Upper lobe of right lung (tissue), 1 donor: Measurements from ENCODE around the gene C9orf72. TPM values are rescaled to one million over a fixed set of nuclear protein-coding genes. Genes with fewer than 3 reads are reported as not detected.

Experiments
- ATAC-seq: fragments of 200-7000 bp; cut with Tn5 transposase; one replicate; pipeline ENCODE4 v1.9.1; 2020; ENCODE audit warnings: mild to moderate bottlenecking, moderate library complexity
- DNase-seq: peaks from one replicate; pipeline ENCODE4 v3.0.0-alpha.2; 2020
- H3K27ac ChIP-seq: fragments of 200-600 bp; one replicate; pipeline ENCODE4 v1.8.0; 2022
- H3K27me3 ChIP-seq: fragments of 200-600 bp; one replicate; pipeline ENCODE4 v1.8.0; 2022; ENCODE audit warnings: mild to moderate bottlenecking
- H3K36me3 ChIP-seq: fragments of 200-600 bp; one replicate; pipeline ENCODE4 v1.8.0; 2022
- H3K4me1 ChIP-seq: fragments of 200-600 bp; one replicate; pipeline ENCODE4 v1.8.0; 2022
- H3K4me3 ChIP-seq: fragments of 200-600 bp; one replicate; pipeline ENCODE4 v1.8.0; 2022; ENCODE audit warnings: mild to moderate bottlenecking
- H3K9me3 ChIP-seq: fragments of 200-600 bp; one replicate; pipeline ENCODE4 v1.8.0; 2022
- intact Hi-C: fragments of 100-400 bp; cut with DNase I; formaldehyde crosslinking; loops from one replicate; pipeline ENCODE4 v1.11.0; 2022
- total RNA-seq: library from RNA; stranded (reverse); fragmentation: NEBNext Ultra II Directional; extraction: Animal tissue kit (Norgen Biotek cat#: 25700); gene quantifications from one replicate; pipeline ENCODE4 v1.2.1, GENCODE V29; 2021
- TF ChIP-seq, protein P1 (sequence below): fragments of 200-600 bp; IDR thresholded peaks from one replicate; pipeline ENCODE4 v1.8.0; 2022; ENCODE audit warnings: antibody characterized with exemption
- donor health status: DM: no; HTN: yes; CAD: no; lungs with severe emphysema.

The C9orf72 gene
- total RNA-seq, 1 donor from 2014 or later = 16.8 TPM

GRCh38 chr9:27556470-27556869 is 16.8 kb downstream of the C9orf72 start:
- ATAC-seq = no peak
- Histone ChIP-seq H3K4me1 (no peaks in the 10 kb centered on the region), H3K36me3 (peaks cover 90% of the 10 kb centered on the region), H3K27ac (no peak overlapping the region), H3K4me3 (no peak overlapping the region), H3K9me3 (no peaks in the 10 kb centered on the region), H3K27me3 (no peaks in the 10 kb centered on the region)
- no peak for DNase-seq
- TF ChIP-seq, protein P1, sequence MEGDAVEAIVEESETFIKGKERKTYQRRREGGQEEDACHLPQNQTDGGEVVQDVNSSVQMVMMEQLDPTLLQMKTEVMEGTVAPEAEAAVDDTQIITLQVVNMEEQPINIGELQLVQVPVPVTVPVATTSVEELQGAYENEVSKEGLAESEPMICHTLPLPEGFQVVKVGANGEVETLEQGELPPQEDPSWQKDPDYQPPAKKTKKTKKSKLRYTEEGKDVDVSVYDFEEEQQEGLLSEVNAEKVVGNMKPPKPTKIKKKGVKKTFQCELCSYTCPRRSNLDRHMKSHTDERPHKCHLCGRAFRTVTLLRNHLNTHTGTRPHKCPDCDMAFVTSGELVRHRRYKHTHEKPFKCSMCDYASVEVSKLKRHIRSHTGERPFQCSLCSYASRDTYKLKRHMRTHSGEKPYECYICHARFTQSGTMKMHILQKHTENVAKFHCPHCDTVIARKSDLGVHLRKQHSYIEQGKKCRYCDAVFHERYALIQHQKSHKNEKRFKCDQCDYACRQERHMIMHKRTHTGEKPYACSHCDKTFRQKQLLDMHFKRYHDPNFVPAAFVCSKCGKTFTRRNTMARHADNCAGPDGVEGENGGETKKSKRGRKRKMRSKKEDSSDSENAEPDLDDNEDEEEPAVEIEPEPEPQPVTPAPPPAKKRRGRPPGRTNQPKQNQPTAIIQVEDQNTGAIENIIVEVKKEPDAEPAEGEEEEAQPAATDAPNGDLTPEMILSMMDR = no peak
- intact Hi-C loops = no loop called here

DNA sequence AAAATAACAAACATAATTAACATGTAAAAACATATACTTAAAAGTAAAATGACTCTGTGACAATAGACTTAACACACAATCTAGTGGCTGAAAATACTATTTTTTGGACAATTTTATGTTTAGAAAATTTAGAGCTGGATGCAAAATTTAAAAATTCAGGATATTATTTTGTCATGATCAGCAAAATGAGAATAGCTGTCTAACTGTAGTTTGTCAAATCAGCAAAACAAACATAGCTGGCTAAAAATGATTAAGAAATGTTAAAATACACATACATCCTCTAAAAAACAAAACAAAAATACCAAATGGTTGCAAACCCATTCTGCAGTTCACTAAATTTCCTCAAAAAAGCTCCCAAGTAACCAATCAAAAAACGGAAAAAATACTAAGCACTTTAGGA is 18.6 kb downstream of the C9orf72 start:
- ATAC-seq = no peak
- Histone ChIP-seq H3K4me3 (no peak overlapping the region), H3K36me3 (peaks cover 72% of the 10 kb centered on the region), H3K9me3 (no peaks in the 10 kb centered on the region), H3K27me3 (no peaks in the 10 kb centered on the region), H3K4me1 (no peaks in the 10 kb centered on the region), H3K27ac (no peak overlapping the region)
- DNase-seq = no peak
- intact Hi-C loops = loop anchor here (5.0 kb wide), 1 partner anchor 217 kb away; no protein-coding TSS in a partner anchor
- TF ChIP-seq, protein P1 = no peak

- intact Hi-C loops = no loop called here
- ATAC-seq = no peak
- Histone ChIP-seq H3K27me3 (no peaks in the 10 kb centered on the region), H3K9me3 (no peaks in the 10 kb centered on the region), H3K4me3 (no peak overlapping the region), H3K27ac (no peak overlapping the region), H3K36me3 (peaks cover 29% of the 10 kb centered on the region), H3K4me1 (no peaks in the 10 kb centered on the region)
- no peak for DNase-seq
- TF ChIP-seq, protein P1 = no peak
Observed at GRCh38 chr9:27549196-27549755, 24.0 kb downstream of the C9orf72 start.

DNA sequence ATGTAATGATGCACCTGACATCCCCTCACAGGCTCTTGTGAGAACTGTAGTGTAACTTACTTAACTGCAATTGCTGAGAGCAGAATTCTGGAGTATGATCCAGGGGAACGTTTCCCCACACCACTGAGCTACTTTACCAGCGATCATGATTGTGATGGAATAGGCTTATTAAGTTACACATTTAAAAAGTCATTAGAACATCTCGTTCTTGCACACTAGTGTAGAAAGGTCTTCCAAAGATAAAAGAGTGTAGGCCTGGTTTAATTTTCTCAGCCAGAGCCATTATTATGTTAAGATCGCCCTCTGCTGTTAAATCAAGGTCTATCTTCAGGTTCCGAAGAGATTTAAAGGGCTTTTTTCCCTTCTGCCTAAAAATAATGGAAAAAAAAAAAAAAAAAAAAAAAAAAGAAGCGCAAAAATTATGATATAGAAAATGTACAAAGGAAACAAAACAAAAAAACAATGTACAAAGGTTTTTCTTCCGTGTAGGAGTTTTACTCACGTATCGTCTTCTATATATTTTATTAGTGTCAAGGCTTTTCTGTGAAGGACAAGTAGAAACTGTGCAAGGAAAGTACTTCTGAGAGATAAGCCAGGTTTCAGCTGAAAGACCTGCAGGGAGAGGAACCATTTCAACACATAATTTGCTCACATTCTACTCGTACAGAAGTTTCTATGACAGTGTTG is 25.1 kb downstream of the C9orf72 start:
- H3K9me3 ChIP-seq = no peaks in the 10 kb centered on the region
- peaks cover 24% of the 10 kb centered on the region for H3K36me3 ChIP-seq
- no peaks in the 10 kb centered on the region for H3K27me3 ChIP-seq
- TF ChIP-seq, protein P1 = peak; percentile 52
- no peak overlapping the region for H3K27ac ChIP-seq
- no peak overlapping the region for H3K4me3 ChIP-seq
- intact Hi-C loops = no loop called here
- H3K4me1 ChIP-seq = no peaks in the 10 kb centered on the region
- DNase-seq = no peak
- ATAC-seq = peak; percentile 81

DNA sequence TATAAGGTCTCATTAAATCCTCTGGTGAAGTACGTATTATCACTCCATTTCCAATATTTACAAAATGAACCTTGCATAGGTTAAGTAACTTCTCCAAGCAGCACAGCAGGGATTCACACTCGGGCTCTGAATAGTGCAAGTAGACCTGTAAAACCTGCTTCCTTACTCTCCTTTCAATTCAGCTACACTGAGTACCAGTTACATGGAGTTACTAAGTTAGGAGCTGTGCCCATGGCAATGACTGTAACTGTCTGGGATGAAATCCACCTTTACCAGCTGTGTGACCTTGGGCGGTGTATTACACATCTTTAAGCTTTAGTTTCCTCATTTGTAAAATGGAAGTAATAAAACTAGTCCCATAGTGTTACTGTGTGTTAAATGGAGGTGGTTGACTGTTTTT is 27.8 kb downstream of the C9orf72 start:
- H3K4me1 ChIP-seq = peaks cover 5% of the 10 kb centered on the region
- H3K36me3 ChIP-seq = peaks cover 11% of the 10 kb centered on the region
- TF ChIP-seq, protein P1 = no peak
- no peak overlapping the region for H3K4me3 ChIP-seq
- no peak overlapping the region for H3K27ac ChIP-seq
- intact Hi-C loops = no loop called here
- H3K27me3 ChIP-seq = no peaks in the 10 kb centered on the region
- no peaks in the 10 kb centered on the region for H3K9me3 ChIP-seq
- peak; percentile 29 for ATAC-seq
- DNase-seq = no peak
